Rectal smooth muscle tissue (tissue), 1 donor: Measurements from ENCODE around the gene GRIP2.
A peak's percentile ranks its signal among the peaks of the same experiment; 100 is the strongest.

Experiments
- H3K27ac ChIP-seq: one replicate; pipeline ENCODE4 v1.7.0; 2013; ENCODE audit warnings: low read depth, low read length, inconsistent platforms
- H3K27me3 ChIP-seq: one replicate; pipeline ENCODE4 v1.7.0; 2013; ENCODE audit warnings: low read length; ENCODE audit not compliant: control insufficient read depth, insufficient read depth
- H3K36me3 ChIP-seq: one replicate; pipeline ENCODE4 v1.7.0; 2013; ENCODE audit warnings: low read length; ENCODE audit not compliant: control insufficient read depth, insufficient read depth
- H3K4me1 ChIP-seq: one replicate; pipeline ENCODE4 v1.7.0; 2013; ENCODE audit warnings: low read length; ENCODE audit not compliant: control insufficient read depth, insufficient read depth
- H3K4me3 ChIP-seq: one replicate; pipeline ENCODE4 v1.7.0; 2013; ENCODE audit warnings: low read length
- H3K9ac ChIP-seq: one replicate; pipeline ENCODE4 v1.7.0; 2013; ENCODE audit warnings: low read length

Gene GRIP2

GRCh38 chr3:14534516-14535191, 5.5 kb downstream of the GRIP2 start:
- no peak overlapping the region for H3K4me3 ChIP-seq

GRCh38 chr3:14533457-14533958, 6.6 kb downstream of the GRIP2 start:
- Histone ChIP-seq H3K9ac (no peak overlapping the region), H3K27ac (no peak overlapping the region), H3K4me3 (no peak overlapping the region), H3K36me3 (no peaks in the 10 kb centered on the region), H3K27me3 (peaks cover 2% of the 10 kb centered on the region), H3K4me1 (no peaks in the 10 kb centered on the region)

More at GRCh38 chr3:14534516-14535191, 5.5 kb downstream of the GRIP2 start:
- Histone ChIP-seq H3K9ac (no peak overlapping the region), H3K4me1 (no peaks in the 10 kb centered on the region), H3K27ac (no peak overlapping the region), H3K27me3 (peaks cover 2% of the 10 kb centered on the region), H3K36me3 (no peaks in the 10 kb centered on the region)

- peaks cover 2% of the 10 kb centered on the region for H3K27me3 ChIP-seq
- H3K4me1 ChIP-seq, result no peaks in the 10 kb centered on the region
- no peak overlapping the region for H3K9ac ChIP-seq
- H3K4me3 ChIP-seq, result no peak overlapping the region
- no peak overlapping the region for H3K27ac ChIP-seq
- no peaks in the 10 kb centered on the region for H3K36me3 ChIP-seq
These were observed 7.3 kb downstream of the GRIP2 start for GRCh38 chr3:14532691-14533456.

GRCh38 chr3:14531856-14532395, 8.2 kb downstream of the GRIP2 start:
- Histone ChIP-seq H3K27ac (no peak overlapping the region), H3K27me3 (peaks cover 2% of the 10 kb centered on the region), H3K4me3 (no peak overlapping the region), H3K4me1 (no peaks in the 10 kb centered on the region), H3K36me3 (no peaks in the 10 kb centered on the region), H3K9ac (no peak overlapping the region)

- H3K4me1 ChIP-seq, result peaks cover 5% of the 10 kb centered on the region
- H3K27ac ChIP-seq, result no peak overlapping the region
- no peak overlapping the region for H3K4me3 ChIP-seq
These were observed 12.1 kb downstream of the GRIP2 start for GRCh38 chr3:14528081-14528480.

GRCh38 chr3:14525685-14526631, 14.2 kb downstream of the GRIP2 start:
- Histone ChIP-seq H3K9ac (no peak overlapping the region), H3K27ac (peak overlapping the region; percentile 59)

More at GRCh38 chr3:14528081-14528480, 12.1 kb downstream of the GRIP2 start:
- H3K36me3 ChIP-seq, result no peaks in the 10 kb centered on the region
- H3K27me3 ChIP-seq, result peaks cover 2% of the 10 kb centered on the region
- H3K9ac ChIP-seq, result no peak overlapping the region

GRCh38 chr3:14524920-14525660, 15.1 kb downstream of the GRIP2 start:
- no peaks in the 10 kb centered on the region for H3K27me3 ChIP-seq
- peak overlapping the region; percentile 52 for H3K4me3 ChIP-seq
- H3K36me3 ChIP-seq, result no peaks in the 10 kb centered on the region
- peaks cover 5% of the 10 kb centered on the region for H3K4me1 ChIP-seq
- peak overlapping the region; percentile 40 for H3K27ac ChIP-seq
- H3K9ac ChIP-seq, result no peak overlapping the region

More at GRCh38 chr3:14525685-14526631, 14.2 kb downstream of the GRIP2 start:
- H3K27me3 ChIP-seq, result no peaks in the 10 kb centered on the region
- H3K4me3 ChIP-seq, result peak overlapping the region; percentile 52
- H3K36me3 ChIP-seq, result no peaks in the 10 kb centered on the region
- peaks cover 5% of the 10 kb centered on the region for H3K4me1 ChIP-seq

- Histone ChIP-seq H3K4me3 (no peak overlapping the region), H3K9ac (no peak overlapping the region), H3K27ac (no peak overlapping the region), H3K27me3 (no peaks in the 10 kb centered on the region), H3K4me1 (peaks cover 5% of the 10 kb centered on the region), H3K36me3 (no peaks in the 10 kb centered on the region)
These were observed 15.8 kb downstream of the GRIP2 start for GRCh38 chr3:14524311-14524711.

- Histone ChIP-seq H3K9ac (no peak overlapping the region), H3K4me1 (peaks cover 5% of the 10 kb centered on the region), H3K27me3 (no peaks in the 10 kb centered on the region), H3K36me3 (no peaks in the 10 kb centered on the region), H3K27ac (no peak overlapping the region), H3K4me3 (no peak overlapping the region)
These were observed 16.4 kb downstream of the GRIP2 start for GRCh38 chr3:14523792-14524191.

- no peak overlapping the region for H3K27ac ChIP-seq
- H3K36me3 ChIP-seq, result no peaks in the 10 kb centered on the region
- H3K4me3 ChIP-seq, result no peak overlapping the region
- no peak overlapping the region for H3K9ac ChIP-seq
- H3K27me3 ChIP-seq, result no peaks in the 10 kb centered on the region
- H3K4me1 ChIP-seq, result peaks cover 5% of the 10 kb centered on the region
These were observed 17.4 kb downstream of the GRIP2 start for GRCh38 chr3:14522768-14523167.

GRCh38 chr3:14522129-14522691, 17.9 kb downstream of the GRIP2 start:
- Histone ChIP-seq H3K36me3 (no peaks in the 10 kb centered on the region), H3K27ac (no peak overlapping the region), H3K27me3 (no peaks in the 10 kb centered on the region), H3K4me1 (peaks cover 5% of the 10 kb centered on the region), H3K9ac (no peak overlapping the region), H3K4me3 (no peak overlapping the region)
